Activated gamma-delta T cell treated with Interleukin-2 at 50 U/mL for 16 hours (primary cell): ENCODE data around the gene SHISA6.
"Not testable (repeated sequence)": the region's sequence is repeated elsewhere in the genome, so short reads cannot be mapped to it uniquely, and the experiment has no call there.

Experiments used
- DNase-seq: peaks from one replicate; pipeline ENCODE4 v3.0.0-alpha.2; 2020

Gene SHISA6

GRCh38 chr17:11267999-11268575 lies 27.1 kb downstream of the SHISA6 start:
- DNase-seq = no peak

GRCh38 chr17:11269210-11269609 lies 28.2 kb downstream of the SHISA6 start:
- no peak for DNase-seq

- DNase-seq = no peak
Observed at GRCh38 chr17:11272191-11272590, 31.2 kb downstream of the SHISA6 start.

- no peak for DNase-seq
Observed at GRCh38 chr17:11273596-11273995, 32.6 kb downstream of the SHISA6 start.

- no peak for DNase-seq
Observed at GRCh38 chr17:11274106-11274505, 33.1 kb downstream of the SHISA6 start.

GRCh38 chr17:11276486-11276885 lies 35.5 kb downstream of the SHISA6 start:
- no peak for DNase-seq

GRCh38 chr17:11278186-11278991 lies 37.4 kb downstream of the SHISA6 start:
- no peak for DNase-seq

- no peak for DNase-seq
Observed at GRCh38 chr17:11278992-11279270, 37.9 kb downstream of the SHISA6 start.

GRCh38 chr17:11279776-11280344 lies 38.8 kb downstream of the SHISA6 start:
- DNase-seq = no peak

- DNase-seq = no peak
Observed at GRCh38 chr17:11282586-11282985, 41.6 kb downstream of the SHISA6 start.

- no peak for DNase-seq
Observed at GRCh38 chr17:11284811-11285210, 43.8 kb downstream of the SHISA6 start.

GRCh38 chr17:11285946-11286345 lies 44.9 kb downstream of the SHISA6 start:
- DNase-seq = no peak

GRCh38 chr17:11287791-11288190 lies 46.8 kb downstream of the SHISA6 start:
- DNase-seq = no peak

GRCh38 chr17:11290814-11291213 lies 49.8 kb downstream of the SHISA6 start:
- no peak for DNase-seq

- no peak for DNase-seq
Observed at GRCh38 chr17:11292491-11292890, 51.5 kb downstream of the SHISA6 start.

GRCh38 chr17:11293480-11293879 lies 52.5 kb downstream of the SHISA6 start:
- no peak for DNase-seq

- no peak for DNase-seq
Observed at GRCh38 chr17:11294826-11295225, 53.8 kb downstream of the SHISA6 start.

GRCh38 chr17:11296994-11297393 lies 56.0 kb downstream of the SHISA6 start:
- DNase-seq = no peak

GRCh38 chr17:11298401-11298800 lies 57.4 kb downstream of the SHISA6 start:
- DNase-seq = no peak

- no peak for DNase-seq
Observed at GRCh38 chr17:11300201-11300600, 59.2 kb downstream of the SHISA6 start.

- DNase-seq = no peak
Observed at GRCh38 chr17:11300738-11301137, 59.7 kb downstream of the SHISA6 start.

GRCh38 chr17:11301874-11302273 lies 60.9 kb downstream of the SHISA6 start:
- not testable (repeated sequence) for DNase-seq

- no peak for DNase-seq
Observed at GRCh38 chr17:11302401-11303186, 61.6 kb downstream of the SHISA6 start.
